ENCODE measurements around the gene OR10H1.
"Not testable (repeated sequence)": the region's sequence is repeated elsewhere in the genome, so short reads cannot be mapped to it uniquely, and the experiment has no call there.

OR10H1 gene

DNA sequence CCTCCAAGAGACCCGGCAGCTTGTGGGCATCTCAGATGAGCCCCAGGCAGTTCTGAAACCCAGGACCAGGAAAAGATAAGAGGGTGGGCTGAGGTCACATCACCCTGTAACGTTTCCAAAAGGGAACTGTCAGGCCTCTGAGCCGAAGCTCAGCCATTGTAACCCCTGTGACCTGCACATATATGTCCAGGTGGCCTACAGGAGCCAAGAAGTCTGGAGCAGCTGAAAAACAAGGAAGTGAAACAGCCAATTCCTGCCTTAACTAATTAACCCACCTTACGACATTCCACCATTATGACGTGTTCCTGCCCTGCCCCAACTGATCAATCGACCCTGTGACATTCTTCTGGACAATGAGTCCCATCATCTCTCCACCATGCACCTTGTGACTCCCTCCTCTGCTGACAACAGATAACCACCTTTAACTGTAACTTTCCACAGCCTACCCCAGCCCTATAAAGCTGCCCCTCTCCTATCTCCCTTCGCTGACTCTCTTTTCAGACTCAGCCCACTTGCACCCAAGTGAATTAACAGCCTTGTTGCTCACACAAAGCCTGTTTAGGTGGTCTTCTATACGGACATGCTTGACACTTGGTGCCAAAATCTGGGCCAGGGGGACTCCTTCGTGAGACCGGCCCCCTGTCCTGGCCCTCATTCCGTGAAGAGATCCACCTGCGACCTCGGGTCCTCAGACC is 13.3 kb upstream of the OR10H1 start:
- not testable (repeated sequence) for DNase-seq

DNA sequence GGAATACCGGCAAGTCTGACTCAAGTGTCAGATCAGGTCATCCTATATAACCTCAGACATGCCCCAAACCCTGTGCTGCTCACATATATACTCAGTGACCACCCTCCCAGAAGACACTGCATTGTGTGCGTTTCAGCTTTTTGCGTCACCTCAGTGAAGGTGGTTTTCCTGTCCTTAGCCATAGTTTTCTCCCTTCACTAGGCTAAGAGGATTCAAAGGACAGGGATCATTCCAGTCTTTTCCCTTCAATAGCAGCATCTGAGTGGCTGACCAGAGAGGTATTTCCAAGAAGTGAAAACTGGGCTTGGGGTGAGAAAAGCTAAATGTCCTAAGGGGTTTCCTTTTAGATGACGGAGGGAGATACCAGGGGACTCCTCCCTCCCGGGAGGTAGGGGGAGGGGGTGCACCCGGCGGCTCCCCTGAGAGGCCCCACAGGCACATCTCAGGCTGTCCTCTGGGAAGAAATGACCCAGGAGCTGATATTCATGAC is 12.7 kb upstream of the OR10H1 start:
- DNase-seq: no peak

DNA sequence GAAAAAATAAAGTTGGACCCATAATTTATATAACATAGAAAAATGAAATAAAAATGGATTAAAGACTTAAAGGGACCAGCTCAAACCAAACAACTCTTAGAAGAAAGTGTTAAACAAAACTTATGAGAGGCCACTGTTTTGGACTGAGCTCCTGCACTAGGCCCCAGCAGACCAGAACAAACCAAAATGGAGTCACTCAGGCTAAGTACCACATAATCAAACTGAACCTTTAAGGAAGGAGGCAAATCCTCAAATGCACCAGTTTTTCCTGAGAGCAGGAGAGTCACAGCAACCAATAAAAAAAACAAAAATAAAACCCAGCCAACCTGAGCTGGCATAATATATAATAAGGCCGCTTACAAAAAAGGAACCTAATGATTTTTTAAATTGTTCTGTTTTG is 10.3 kb upstream of the OR10H1 start:
- no peak for DNase-seq

DNA sequence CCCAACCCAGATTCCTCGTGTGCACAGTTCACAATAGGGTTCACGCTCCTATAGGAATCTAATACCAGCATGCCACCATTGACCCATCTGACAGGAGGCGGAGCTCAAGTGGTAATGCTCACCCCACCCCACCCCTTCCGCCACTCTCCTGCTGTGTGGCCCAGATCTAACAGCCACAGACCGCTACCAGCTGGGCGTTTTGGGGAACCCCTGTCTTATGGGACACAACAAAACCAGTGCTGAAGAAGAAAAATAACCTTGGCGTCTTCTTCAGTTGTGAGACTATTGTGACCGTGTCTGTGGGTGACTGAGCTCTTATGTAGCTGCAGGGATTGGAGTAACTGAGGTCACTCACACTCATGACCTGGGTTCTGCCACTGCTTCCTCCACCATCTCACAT is 5.2 kb upstream of the OR10H1 start:
- no peak for DNase-seq

DNA sequence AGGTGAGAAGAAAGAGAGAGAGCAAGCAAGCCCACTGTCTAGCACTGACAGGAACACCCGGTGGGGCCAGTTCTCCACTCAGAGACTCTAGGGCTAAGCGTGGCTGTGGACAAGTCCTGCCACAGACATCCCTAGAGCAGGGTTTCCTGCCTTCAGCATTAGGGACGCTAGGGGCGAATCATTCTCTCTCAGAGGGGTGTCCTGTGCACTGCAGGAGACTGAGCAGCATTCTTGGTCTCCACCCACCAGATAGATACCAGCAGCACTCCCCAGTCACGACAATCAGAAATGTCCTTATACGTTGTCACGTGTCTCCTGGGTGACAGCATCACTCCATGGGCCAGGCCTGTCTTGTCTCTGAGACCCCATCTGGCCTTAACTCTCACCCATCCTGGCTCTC is 1.5 kb downstream of the OR10H1 start:
- DNase-seq: no peak

DNA sequence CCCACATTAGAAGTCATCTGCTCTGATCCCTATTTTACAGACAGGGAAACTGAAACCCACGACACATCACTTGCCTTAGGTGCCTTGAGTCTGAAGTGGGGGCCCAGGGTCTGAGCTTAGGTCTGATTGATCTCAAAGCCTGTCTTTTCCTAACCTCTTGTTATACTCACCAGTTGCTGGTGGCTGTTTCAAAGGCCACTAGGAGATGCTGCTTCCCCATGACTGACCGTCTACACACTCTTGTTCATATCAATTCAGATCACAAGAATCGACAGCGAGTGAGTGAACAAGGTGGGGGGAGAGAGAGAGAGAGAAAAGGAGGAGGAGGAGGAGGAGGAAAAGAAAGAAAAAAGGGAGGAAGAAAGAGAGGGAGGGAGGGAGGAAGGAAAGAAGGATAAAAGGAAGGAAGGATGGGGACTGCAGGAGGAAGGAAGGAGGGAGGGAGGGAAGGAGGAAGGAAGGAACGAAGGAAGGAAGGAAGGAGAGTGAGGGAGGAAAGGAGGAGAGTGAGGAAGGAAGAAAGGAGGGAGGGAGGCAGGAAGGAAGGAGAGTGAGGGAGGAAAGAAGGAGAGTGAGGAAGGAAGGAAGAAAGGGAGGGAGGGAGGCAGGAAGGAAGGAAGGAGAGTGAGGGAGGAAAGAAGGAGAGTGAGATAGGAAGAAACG is 3.3 kb downstream of the OR10H1 start:
- no peak for DNase-seq

DNA sequence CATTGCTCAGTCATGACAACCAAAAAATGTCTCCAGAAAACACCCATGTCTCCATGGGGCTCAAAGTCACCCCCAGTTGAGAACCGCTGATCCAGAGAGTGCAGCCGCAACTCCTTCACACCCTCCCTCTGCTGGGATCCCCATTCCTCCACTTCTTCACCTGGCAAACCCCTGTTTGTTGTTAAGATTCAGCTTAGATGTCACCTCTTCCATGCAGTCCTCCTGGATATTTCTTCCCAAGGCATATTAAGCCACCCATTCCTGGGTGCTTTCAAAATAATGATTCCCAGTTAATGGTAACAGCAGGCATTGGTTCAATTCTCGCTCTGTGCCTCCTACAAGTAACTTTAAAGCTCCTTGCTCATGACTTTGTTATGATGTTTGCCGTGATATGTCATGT is 4.0 kb downstream of the OR10H1 start:
- DNase-seq: no peak

DNA sequence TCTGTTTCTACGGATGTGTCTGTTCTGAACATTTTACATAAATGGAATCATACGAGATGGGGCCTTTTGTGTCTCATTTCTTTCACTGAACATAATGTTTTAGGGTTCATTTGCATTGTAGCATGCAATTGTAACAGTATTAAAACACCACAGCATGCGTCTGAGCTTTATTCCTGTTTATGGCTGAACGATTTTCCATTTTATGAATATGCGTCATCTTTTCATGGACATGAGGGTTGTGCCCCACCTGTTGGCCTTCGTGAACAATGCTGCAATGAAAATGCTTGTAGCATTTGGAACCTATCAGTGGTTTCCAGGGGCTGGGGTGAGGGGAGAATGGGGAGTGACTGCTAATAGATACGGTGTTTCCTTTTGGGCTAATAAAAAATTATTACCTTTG is 5.1 kb downstream of the OR10H1 start:
- DNase-seq: no peak

DNA sequence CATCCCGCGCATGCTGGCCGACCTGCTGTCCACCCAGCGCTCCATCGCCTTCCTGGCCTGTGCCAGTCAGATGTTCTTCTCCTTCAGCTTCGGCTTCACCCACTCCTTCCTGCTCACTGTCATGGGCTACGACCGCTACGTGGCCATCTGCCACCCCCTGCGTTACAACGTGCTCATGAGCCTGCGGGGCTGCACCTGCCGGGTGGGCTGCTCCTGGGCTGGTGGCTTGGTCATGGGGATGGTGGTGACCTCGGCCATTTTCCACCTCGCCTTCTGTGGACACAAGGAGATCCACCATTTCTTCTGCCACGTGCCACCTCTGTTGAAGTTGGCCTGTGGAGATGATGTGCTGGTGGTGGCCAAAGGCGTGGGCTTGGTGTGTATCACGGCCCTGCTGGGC is 21.2 kb downstream of the OR10H1 start:
- DNase-seq: not testable (repeated sequence)

DNA sequence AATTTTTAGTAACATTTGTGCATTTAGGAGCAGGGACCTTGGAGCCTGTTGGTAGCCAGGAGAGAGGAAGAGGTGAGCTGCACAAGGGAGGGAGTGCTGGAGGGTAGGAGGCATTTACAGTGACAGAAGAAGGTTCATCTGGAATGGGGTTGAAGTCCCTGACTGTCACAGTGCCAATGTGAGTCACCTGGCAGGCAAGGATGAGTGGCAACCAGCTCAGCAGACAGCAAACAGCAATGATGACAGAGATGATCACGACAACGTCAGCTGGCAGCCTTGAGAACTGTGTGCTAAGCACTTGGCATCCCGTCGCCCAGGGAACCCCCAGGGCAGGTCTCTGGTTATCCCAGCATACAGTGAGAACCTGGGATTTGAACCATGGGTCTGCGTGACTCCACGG is 25.4 kb downstream of the OR10H1 start:
- DNase-seq: peak in 1 of 51 donors; percentile 22

DNA sequence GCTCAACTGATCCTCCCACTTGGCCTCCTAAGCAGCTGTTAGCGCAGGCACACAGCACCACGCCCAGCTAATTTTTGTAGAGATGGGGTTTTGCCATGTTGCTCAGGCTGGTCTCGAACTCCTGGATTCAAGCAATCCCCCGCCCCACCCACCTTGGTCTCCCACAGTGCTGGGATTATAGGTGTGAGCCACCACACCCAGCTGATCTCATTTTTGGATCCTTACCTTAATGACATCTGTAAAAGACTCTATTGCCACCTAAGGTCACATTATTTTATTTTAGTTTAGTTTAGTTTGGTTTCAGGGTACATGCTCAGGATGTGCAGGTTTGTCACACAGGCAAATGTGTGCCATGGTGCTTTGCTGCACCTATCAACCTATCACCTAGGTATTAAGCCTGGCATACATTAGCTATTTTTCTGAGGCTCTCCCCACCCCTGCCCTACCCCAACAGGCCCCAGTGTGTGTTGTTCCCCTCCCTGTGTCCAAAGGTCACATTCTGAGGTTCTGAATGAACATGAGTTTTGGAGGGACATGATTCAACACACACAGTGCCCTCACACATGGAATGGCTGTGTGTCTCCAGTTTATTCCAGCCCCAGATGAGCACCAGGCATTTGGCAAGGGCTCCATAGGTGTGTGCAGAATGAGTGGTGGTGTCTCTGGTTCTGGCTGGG is 26.7 kb downstream of the OR10H1 start:
- DNase-seq: no peak

DNA sequence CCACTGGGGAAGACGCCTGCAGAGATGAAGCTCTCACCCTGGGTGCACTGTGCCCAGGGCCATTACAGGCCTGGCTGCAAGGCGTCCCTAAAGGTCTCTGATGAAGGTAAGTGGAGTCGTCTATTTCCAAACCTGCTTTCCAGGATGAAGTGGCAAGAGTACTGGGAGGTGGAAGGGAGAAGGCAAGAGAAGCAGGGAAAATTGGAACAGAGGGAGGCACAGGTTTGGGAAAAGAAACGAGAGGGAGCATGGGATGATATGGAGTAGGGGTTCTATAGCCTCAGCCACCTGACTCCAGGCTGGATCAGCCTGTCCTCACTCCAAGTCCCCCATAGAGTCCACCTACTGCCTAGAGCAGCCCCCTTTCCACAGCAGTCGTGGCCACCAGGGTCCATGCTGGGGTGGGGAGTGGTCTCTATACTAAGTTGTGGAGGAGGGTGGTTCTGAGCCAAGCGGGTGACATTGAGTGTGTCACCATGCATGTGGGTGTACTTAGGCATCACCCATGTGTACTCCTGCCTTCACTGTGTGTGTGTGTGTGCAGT is 27.8 kb downstream of the OR10H1 start, which contains the start of gene OR10H5:
Gene OR10H5, plus strand, starts transcription at position 51 of the 545 bp plus-strand sequence. CDS start 6,388 bp downstream, outside the sequence.
- no peak for DNase-seq

DNA sequence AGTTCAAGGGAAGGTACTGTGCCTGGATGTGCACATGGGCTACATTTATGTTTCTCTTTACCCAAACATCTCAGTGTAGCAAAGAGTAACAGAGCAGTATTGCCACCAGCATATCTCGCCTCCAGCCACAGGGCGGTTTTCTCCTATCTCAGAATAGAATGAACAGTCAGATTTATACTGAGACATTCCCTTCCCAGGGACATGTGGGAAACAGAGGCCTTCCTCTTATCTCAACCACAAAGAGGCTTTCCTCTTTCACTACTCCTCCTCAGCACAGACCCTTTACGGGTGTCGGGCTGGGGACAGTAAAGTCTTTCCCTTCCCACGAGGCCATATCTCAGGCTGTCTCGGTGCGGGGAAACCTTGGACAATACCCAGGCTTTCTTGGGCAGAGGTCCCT is 32.6 kb downstream of the OR10H1 start:
- DNase-seq: peak in 2 of 51 donors; percentile 4 to 15

DNA sequence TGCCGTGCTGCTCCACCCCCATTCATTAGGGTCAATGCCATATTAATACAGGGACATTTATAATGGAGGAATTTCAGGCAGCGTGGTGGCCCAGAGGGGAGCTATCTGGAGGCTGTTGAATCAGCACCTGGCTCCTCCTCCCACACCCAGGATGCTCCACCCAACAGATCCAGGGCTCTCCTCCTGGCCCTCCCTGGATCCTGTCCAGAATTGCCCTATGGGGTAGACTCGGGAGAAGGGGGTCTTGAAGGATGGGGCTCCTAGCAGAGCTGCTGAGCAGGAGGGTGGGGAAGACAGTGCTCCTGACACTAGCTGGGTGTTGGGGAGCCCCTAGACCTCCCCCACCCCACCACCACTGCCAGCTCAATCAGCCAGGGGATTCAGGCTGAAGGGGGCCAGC is 33.3 kb downstream of the OR10H1 start:
- no peak for DNase-seq

DNA sequence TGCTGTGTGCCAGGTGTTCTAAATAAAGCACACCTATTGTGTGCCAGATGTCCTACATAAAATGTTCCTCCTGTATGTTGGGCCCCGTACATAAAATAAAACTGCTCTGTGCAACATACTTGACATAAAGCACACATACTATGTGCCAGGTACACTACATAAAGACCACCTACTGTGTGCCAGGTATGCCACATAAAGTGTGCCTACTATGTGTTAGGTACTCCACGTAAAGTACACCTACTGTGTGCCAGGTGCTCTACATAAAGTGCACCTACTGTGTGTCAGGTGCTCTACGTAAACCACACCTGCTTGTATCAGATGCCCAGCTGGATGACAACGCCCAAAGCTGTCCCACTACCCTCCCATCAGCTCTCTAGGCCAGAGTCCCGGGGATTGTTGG is 33.8 kb downstream of the OR10H1 start:
- no peak for DNase-seq

DNA sequence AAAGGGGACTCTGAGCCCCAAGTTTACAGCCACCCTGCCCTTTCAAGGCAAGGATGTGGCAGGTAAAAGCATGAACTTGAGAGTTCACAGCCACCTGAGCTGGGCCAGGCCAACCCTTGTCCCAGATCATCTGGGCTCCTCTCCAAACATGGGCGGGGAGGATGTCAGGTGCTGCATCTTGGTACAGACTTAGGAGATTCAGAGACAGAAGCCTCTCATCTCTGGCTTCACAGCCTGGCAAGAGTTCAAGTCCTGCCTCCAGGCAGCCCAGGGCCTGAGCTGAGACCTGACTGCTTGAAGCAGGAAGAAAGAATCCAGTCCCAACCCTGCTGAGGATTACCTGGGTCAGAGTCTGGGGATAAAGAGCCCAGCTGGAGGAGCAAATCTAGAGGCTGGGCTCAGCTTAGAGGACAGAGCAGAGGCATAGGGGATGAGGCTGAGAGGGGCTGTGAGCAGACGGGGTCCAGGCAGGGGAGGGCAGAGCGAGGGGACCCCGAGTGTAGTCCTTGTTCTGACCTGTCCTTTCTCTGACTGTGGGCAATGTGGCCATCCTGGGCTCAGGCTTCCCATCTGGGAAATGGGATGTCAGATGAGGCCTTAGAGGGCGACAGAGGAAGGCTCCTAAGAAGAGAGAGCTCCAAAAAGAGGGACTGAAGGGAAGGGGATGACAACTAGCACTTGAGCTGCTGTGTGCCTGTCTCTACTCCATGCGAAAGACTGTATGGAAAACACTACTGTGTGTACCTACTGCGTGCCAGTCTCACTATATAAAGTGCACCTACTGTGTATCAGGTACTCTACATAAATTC is 34.6 kb downstream of the OR10H1 start:
- DNase-seq: peak in 17 of 51 donors; percentile 4 to 64 (median 28)

DNA sequence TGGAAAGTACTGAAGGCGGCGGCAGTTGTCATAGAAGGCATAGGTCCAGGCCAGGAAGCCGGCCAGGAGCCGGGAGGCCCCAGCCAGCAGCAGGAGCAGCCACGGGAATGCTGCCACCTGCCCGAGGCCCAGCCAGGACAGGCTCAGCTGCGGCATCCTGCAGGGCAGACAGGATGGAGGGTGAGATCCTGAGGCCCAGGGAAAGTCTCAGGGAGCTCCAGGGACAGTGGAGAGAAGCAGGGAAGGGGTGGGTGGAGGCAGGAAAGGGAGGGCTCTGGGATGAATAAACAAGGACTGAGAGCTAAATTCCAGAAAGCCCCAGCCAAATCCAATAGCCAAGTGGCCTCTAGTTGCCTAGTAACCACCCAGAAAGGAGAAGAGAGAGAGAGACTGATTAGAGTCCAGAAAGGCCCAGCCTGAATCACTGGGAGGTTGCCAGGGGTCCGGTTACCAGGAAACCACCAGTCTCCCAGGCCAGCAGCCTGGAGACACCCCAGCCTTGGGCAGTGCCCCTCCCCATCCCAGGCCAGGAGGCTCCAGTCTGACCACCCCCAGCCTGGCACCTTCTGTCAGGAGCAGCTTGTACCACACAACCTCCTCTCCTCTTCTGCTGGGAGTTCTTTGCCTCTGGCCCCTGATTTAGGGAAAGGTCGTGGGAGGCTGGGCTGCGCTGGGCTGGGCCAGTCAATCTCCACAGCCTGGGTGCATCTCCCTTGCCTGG is 35.5 kb downstream of the OR10H1 start:
- DNase-seq: peak in 50 of 51 donors; percentile 16 to 95 (median 80)

DNA sequence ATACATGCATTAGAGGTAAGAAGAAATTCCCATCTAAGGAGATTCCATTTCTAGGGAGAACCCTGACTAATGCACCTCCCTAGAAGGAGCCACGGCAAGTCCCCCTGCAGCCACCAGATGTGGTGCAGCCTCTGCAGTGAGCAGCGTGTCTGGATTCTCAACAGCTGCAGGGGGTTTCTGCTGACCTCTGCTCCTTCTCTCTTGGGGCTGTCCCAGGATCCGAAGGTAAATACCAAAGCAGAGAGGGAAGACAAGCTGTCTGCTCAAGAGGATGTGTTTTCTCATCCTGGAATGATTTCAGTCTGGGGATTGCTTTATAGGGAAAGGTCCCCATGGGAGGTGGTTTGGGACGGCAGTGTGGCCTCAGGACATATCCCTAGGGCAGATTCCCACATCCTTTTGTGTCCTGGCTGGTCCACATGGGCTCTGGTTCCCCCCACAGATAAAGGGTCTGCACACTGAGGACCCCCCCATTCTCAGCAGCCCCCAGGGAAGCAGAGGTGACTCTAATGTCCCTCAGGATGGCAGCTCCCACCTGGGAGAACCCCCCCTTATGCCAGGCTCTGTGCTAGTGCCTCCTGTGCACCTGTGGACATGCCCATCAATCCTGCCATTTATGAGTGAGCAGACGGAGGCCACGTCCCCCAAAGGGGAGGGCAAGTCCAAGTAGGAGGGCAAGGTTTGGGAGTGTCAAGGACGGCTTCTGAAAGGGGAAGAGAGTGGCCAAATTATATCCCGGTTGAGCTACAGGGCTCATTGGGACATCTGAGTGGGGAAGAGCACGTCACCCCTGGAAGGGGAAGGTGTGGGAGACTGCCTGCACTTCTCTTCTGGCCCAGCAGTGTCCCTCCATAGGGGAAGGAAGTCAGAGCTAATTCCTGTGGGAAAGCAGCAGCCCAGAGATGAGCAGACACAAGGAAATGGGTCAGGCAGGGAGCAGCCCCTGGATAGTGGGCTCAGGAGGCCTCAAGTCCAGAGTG is 38.2 kb downstream of the OR10H1 start:
- no peak for DNase-seq

DNA sequence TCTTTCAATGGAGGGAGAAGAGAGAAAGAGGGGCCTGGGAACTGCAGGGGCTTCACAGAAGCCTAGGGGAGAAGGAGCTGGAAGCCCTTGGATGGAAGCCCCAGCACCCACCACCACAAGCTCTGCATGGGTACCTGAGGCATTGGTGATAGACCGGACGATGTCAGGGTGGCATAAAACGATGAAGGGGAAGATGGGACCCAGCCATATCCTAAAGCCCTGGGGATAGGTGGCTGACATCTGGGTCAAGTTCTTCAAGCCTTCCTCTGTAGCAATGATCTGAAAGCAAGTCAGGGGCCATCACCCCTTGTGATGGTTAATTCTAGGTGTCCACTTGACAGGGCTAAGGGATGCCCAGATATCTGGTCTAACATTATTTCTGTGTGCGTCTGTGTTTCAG is 39.2 kb downstream of the OR10H1 start:
- DNase-seq: no peak
